Ovary (tissue), 10 donors: Measurements from ENCODE around the gene CLNS1A. TPM values are rescaled to one million over a fixed set of nuclear protein-coding genes. Genes with fewer than 3 reads are reported as not detected.

Experiments used
- DNase-seq, 5 donors: peaks; one replicate each; pipeline ENCODE4 v3.0.0-alpha.2; 2019 to 2020
- H3K27ac ChIP-seq, 2 donors: fragments of 200-600 bp; one replicate each; pipeline versions ENCODE4 v1.5.1 to v1.8.0; 2019 to 2022
- H3K27me3 ChIP-seq: fragments of 200-600 bp; one replicate; pipeline ENCODE4 v1.8.0; 2022
- H3K36me3 ChIP-seq: fragments of 200-600 bp; sonication (generic); one replicate; pipeline ENCODE4 v1.5.1; 2019
- H3K4me1 ChIP-seq: one replicate; pipeline ENCODE4 v1.8.1; 2013; ENCODE audit warnings: mild to moderate bottlenecking, moderate library complexity; ENCODE audit not compliant: insufficient read depth
- H3K4me3 ChIP-seq: fragments of 200-600 bp; sonication (generic); one replicate; pipeline ENCODE4 v1.5.1; 2017
- H3K9me3 ChIP-seq, 2 donors: fragments of 200-600 bp in 1 of 2; sonication (generic) in 1 of 2; one replicate each; pipeline versions ENCODE4 v1.5.1 to v1.8.1; 2013 to 2019; ENCODE audit warnings: mild to moderate bottlenecking in 1 of 2, moderate library complexity in 1 of 2
- CTCF ChIP-seq, 3 donors: fragments of 450-650 bp in 2 of 3; fragments of 200-600 bp in 1 of 3; IDR thresholded peaks; one replicate each; pipeline versions ENCODE4 v1.5.1 to v1.8.0; 2016 to 2022; ENCODE audit warnings: antibody characterized with exemption in 3 of 3, mild to moderate bottlenecking in 1 of 3
- EP300 ChIP-seq: sonication (generic); formaldehyde crosslinking; IDR thresholded peaks from one replicate; pipeline ENCODE4 v1.6.1; 2017; ENCODE audit warnings: antibody characterized with exemption
- POLR2A ChIP-seq: fragments of 450-650 bp; IDR thresholded peaks from one replicate; pipeline ENCODE4 v1.6.1; 2017; ENCODE audit warnings: antibody characterized with exemption, mild to moderate bottlenecking, moderate library complexity
- WGBS, 3 donors: extraction: QIAGEN DNeasy Blood & Tissue Kit in 1 of 3; methylation state at CpG; one replicate each; pipeline versions ENCODE4 v1.1.5 to v1.1.7; 2013 to 2017; 5-methylcytosine and 5-hydroxymethylcytosine counted together
- intact Hi-C, 4 donors: fragments of 100-400 bp; cut with DNase I; formaldehyde crosslinking; loops; one replicate each; pipeline versions ENCODE4 v1.11.0 to v1.15.1; 2022 to 2023
- long read RNA-seq, 3 donors: library from polyadenylated mRNA in 2 of 3; unstranded in 2 of 3; transcript quantifications; one replicate each; pipeline ENCODE4 v2.0.0 and lab custom pipeline, GENCODE V29; 2021 to 2026
- polyA plus RNA-seq, 2 donors: library from polyadenylated mRNA; stranded (reverse); fragments of 200-250 nt in 1 of 2; fragments of 350-450 nt in 1 of 2; fragmentation: Illumina TruSeq in 1 of 2; extraction: RNeasy Lipid Tissue Mini Kit (QIAGEN cat#74804) in 1 of 2; gene quantifications; one replicate each; pipeline ENCODE4 v1.2.3, GENCODE V29; 2013 to 2014
- total RNA-seq, 7 donors: library from RNA; depleted of rRNA in 2 of 7; stranded (reverse); fragments of >200 nt in 2 of 7; fragmentation: NEBNext Ultra II Directional in 3 of 7; extraction: Animal tissue kit (Norgen Biotek cat#: 25700) in 3 of 7; gene quantifications; one replicate each; pipeline versions ENCODE4 v1.1.0 to v1.2.4, GENCODE V29; 2016 to 2023
- donor health status: DM: no; HTN: no; CAD: no; lungs with moderate emphysema.
- donor health status: DM: no; HTN: no; CAD: no.
- donor health status: Bipolar disorder and iron deficiency.
- donor health status: DM: yes; HTN: yes; CAD: no.
- donor health status: DM: no; HTN: no; CAD: no.
- donor health status: DM: yes; HTN: yes; CAD: no.

Gene CLNS1A, protein sequence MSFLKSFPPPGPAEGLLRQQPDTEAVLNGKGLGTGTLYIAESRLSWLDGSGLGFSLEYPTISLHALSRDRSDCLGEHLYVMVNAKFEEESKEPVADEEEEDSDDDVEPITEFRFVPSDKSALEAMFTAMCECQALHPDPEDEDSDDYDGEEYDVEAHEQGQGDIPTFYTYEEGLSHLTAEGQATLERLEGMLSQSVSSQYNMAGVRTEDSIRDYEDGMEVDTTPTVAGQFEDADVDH
- total RNA-seq (100 to 1,000 TPM; 117 to 147 (median 130) TPM), polyA plus RNA-seq (100 to 1,000 TPM; 121 to 155 TPM)
- long read RNA-seq, donor 1, transcript CLNS1A-204 (7 exons, 2,993 nt), result major isoform, 229 of 258 reads
- long read RNA-seq, donor 1, partial matches to known transcripts, result 0 of 258 reads
- long read RNA-seq, donor 1, other reads (novel, unspliced or antisense), result 28 of 258 reads
- long read RNA-seq, donor 2, transcript CLNS1A-204 (7 exons, 2,993 nt), result major isoform, 63 of 271 reads
- long read RNA-seq, donor 2, partial matches to known transcripts, result 184 of 271 reads
- long read RNA-seq, donor 2, other reads (novel, unspliced or antisense), result 21 of 271 reads
- long read RNA-seq, donor 3, transcript CLNS1A-204 (7 exons, 2,993 nt), result major isoform, 77 of 96 reads
- long read RNA-seq, donor 3, partial matches to known transcripts, result 3 of 96 reads
- long read RNA-seq, donor 3, other reads (novel, unspliced or antisense), result 13 of 96 reads

- peaks cover 14% of the 10 kb centered on the region for H3K4me1 ChIP-seq
- peak within 1 kb of the TSS; percentile 76 for H3K4me3 ChIP-seq
- DNase-seq, result peak; percentile 77 to 87 (median 82)
- 0% methylated on average over 41 of the region's 41 CpGs for WGBS, 3 donors
- TF ChIP-seq POLR2A (peak; percentile 78), EP300 (no peak)
- H3K9me3 ChIP-seq, result no peaks in the 10 kb centered on the region
- H3K27me3 ChIP-seq, result no peaks in the 10 kb centered on the region
- intact Hi-C loops, result loop anchor here in 1 of 4 donors (10.0 kb wide), 1 partner anchor 327 kb away; no protein-coding TSS in a partner anchor
- H3K27ac ChIP-seq, result peak within 1 kb of the TSS; percentile 53 to 65
- H3K36me3 ChIP-seq, result no peaks in the 10 kb centered on the region
Observed at GRCh38 chr11:77637345-77638165, at the start of gene CLNS1A. TSS of gene CLNS1A (minus strand) at chr11:77637794. CDS start at chr11:77637714, 80 bp downstream.

DNA sequence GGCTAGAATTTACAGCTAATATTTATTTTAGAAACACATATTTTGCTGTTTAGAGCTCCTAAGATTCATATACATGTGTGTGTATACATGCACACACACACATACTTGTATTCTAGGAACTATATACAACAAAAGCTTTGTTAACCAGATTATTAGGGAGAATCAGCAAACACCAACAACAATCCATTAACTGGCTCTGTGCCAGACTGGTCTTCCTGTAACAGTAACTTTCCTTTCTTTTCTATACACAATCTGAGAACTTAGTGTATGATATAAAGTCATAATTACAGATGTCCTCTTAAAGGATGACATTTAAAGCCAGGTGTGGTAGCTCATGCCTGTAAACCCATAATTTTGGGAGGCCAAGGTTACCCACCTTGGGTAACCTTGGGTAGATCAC lies 49.5 kb upstream of the CLNS1A start:
- H3K36me3 ChIP-seq, result no peaks in the 10 kb centered on the region
- H3K9me3 ChIP-seq, result no peaks in the 10 kb centered on the region
- no peak overlapping the region for H3K4me3 ChIP-seq
- DNase-seq, result no peak
- no peaks in the 10 kb centered on the region for H3K27me3 ChIP-seq
- H3K27ac ChIP-seq, result no peak overlapping the region
- TF ChIP-seq CTCF (IDR thresholded peaks at IDR 0.05) (no peak), POLR2A (no peak)
- H3K4me1 ChIP-seq, result no peaks in the 10 kb centered on the region
- intact Hi-C loops, result no loop called here

GRCh38 chr11:77677138-77677537 lies 39.5 kb upstream of the CLNS1A start:
- WGBS, 3 donors, result 87 to 91% (median 88%) methylated on average over 3 of the region's 3 CpGs
- no peaks in the 10 kb centered on the region for H3K9me3 ChIP-seq
- H3K27me3 ChIP-seq, result no peaks in the 10 kb centered on the region
- H3K4me1 ChIP-seq, result no peaks in the 10 kb centered on the region
- TF ChIP-seq EP300, result no peak
- no peak for TF ChIP-seq POLR2A
- TF ChIP-seq CTCF (IDR thresholded peaks at IDR 0.05), result no peak
- H3K27ac ChIP-seq, result no peak overlapping the region
- intact Hi-C loops, result no loop called here
- DNase-seq, result no peak
- no peaks in the 10 kb centered on the region for H3K36me3 ChIP-seq
- no peak overlapping the region for H3K4me3 ChIP-seq

DNA sequence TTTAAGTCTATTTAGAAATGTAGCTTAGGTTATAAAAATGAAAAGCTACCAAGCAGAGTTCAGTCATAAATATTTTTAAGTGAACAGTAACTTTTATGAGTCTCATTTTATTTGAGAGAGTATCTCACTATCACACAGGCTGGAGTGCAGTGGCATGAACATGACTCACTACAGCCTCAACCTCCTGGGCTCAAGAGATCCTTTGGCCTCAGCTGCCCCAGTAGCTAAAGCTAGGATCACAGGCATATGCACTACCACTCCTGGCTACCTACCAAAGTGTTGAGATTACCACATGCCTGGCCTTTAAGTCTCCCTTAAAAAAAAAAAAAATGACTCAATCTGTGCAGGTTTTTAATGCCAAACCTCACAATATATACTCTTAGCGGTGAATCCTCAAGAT lies 34.7 kb upstream of the CLNS1A start:
- intact Hi-C loops, result no loop called here
- no peak overlapping the region for H3K4me3 ChIP-seq
- no peaks in the 10 kb centered on the region for H3K9me3 ChIP-seq
- 83 to 89% (median 89%) methylated on average over 1 of the region's 1 CpG for WGBS, 3 donors
- no peak for DNase-seq
- no peak overlapping the region for H3K27ac ChIP-seq
- no peaks in the 10 kb centered on the region for H3K4me1 ChIP-seq
- H3K27me3 ChIP-seq, result no peaks in the 10 kb centered on the region
- H3K36me3 ChIP-seq, result no peaks in the 10 kb centered on the region
- TF ChIP-seq CTCF (IDR thresholded peaks at IDR 0.05) (no peak), POLR2A (no peak), EP300 (no peak)
